Pancreas (tissue), 10 donors: ENCODE data around the gene OTUD1. TPM values are rescaled to one million over a fixed set of nuclear protein-coding genes. Genes with fewer than 3 reads are reported as not detected.

Source experiments
- ATAC-seq, 4 donors: fragments of 200-7000 bp; cut with Tn5 transposase; one replicate each; pipeline versions ENCODE4 v1.8.0 to v1.9.1; 2020; ENCODE audit warnings: mild to moderate bottlenecking in 4 of 4, moderate library complexity in 4 of 4
- DNase-seq, 6 donors: peaks; one replicate each; pipeline ENCODE4 v3.0.0-alpha.2; 2020
- FAIRE-seq: peaks from 2 replicates; lab custom pipeline; 2012; peaks lifted over from hg19 to GRCh38; lab: Jason Lieb, UNC
- H3K27ac ChIP-seq, 4 donors: fragments of 200-600 bp; sonication (generic); 1 replicate in 3 of 4; 2 replicates in 1 of 4; pipeline versions ENCODE4 v1.5.0 to v1.8.0; 2020
- H3K27me3 ChIP-seq, 4 donors: fragments of 200-600 bp; one replicate each; pipeline ENCODE4 v1.8.0; 2021
- H3K36me3 ChIP-seq, 3 donors: fragments of 200-600 bp; sonication (generic) in 1 of 3; one replicate each; pipeline versions ENCODE4 v1.5.0 to v1.8.0; 2020 to 2021
- H3K4me1 ChIP-seq, 3 donors: fragments of 200-600 bp; one replicate each; pipeline ENCODE4 v1.8.0; 2021
- H3K4me3 ChIP-seq, 4 donors: fragments of 200-600 bp; sonication (generic) in 2 of 4; one replicate each; pipeline versions ENCODE4 v1.5.0 to v1.8.0; 2020 to 2021
- H3K9me3 ChIP-seq, 4 donors: fragments of 200-600 bp; one replicate each; pipeline ENCODE4 v1.8.0; 2021
- WGBS, 2 donors: extraction: QIAGEN DNeasy Blood & Tissue Kit; methylation state at CpG; one replicate each; pipeline ENCODE4 v1.1.7; 2013; 5-methylcytosine and 5-hydroxymethylcytosine counted together
- intact Hi-C, 3 donors: fragments of 100-400 bp; cut with DNase I; formaldehyde crosslinking; loops; one replicate each; pipeline versions ENCODE4 v1.11.1 to v1.14.2; 2022
- polyA plus RNA-seq, 2 donors: library from polyadenylated mRNA; stranded (reverse); fragments of 200-250 nt; gene quantifications; one replicate each; pipeline ENCODE4 v1.2.3, GENCODE V29; 2013
- total RNA-seq, 6 donors: library from RNA; stranded (reverse); fragmentation: NEBNext Ultra II Directional in 4 of 6; extraction: Animal tissue kit (Norgen Biotek cat#: 25700) in 4 of 6; gene quantifications; one replicate each; pipeline versions ENCODE4 v1.2.1 to v1.2.4, GENCODE V29; 2021 to 2023
- TF ChIP-seq, protein P1 (sequence below), 4 donors: fragments of 200-600 bp; sonication (generic) in 3 of 4; IDR thresholded peaks; one replicate each; pipeline versions ENCODE4 v1.5.0 to v1.8.0; 2021; ENCODE audit warnings: antibody characterized with exemption in 4 of 4
- donor health status: healthy with polysubstance abuse.
- donor health status: DM: no; HTN: no; CAD: no; lungs with moderate emphysema.
- donor health status: DM: no; HTN: no; CAD: no.
- donor health status: control.
- donor health status: control.
- donor health status: Bipolar disorder and iron deficiency.
- donor health status: DM: yes; HTN: yes; CAD: no.
- donor health status: DM: no; HTN: no; CAD: no.
- donor health status: DM: no; HTN: no; CAD: no.
- donor health status: DM: yes; HTN: yes; CAD: no.

The OTUD1 gene
- total and polyA plus RNA-seq, 8 donors, result 2.6 to 9.7 (median 5.8) TPM

GRCh38 chr10:23413629-23414089 is 25.2 kb upstream of the OTUD1 start:
- no peaks in the 10 kb centered on the region for H3K27me3 ChIP-seq
- no peaks in the 10 kb centered on the region for H3K4me1 ChIP-seq
- H3K4me3 ChIP-seq, result no peak overlapping the region
- ATAC-seq (peak in 2 of 4 donors; percentile 19 to 29), FAIRE-seq (no peak), DNase-seq (no peak)
- H3K27ac ChIP-seq, result no peak overlapping the region
- H3K9me3 ChIP-seq, result no peaks in the 10 kb centered on the region
- intact Hi-C loops, result no loop called here
- H3K36me3 ChIP-seq, result no peaks in the 10 kb centered on the region
- 62 to 74% methylated on average over 2 to 5 of the region's 5 CpGs for WGBS, 2 donors
- TF ChIP-seq, protein P1, sequence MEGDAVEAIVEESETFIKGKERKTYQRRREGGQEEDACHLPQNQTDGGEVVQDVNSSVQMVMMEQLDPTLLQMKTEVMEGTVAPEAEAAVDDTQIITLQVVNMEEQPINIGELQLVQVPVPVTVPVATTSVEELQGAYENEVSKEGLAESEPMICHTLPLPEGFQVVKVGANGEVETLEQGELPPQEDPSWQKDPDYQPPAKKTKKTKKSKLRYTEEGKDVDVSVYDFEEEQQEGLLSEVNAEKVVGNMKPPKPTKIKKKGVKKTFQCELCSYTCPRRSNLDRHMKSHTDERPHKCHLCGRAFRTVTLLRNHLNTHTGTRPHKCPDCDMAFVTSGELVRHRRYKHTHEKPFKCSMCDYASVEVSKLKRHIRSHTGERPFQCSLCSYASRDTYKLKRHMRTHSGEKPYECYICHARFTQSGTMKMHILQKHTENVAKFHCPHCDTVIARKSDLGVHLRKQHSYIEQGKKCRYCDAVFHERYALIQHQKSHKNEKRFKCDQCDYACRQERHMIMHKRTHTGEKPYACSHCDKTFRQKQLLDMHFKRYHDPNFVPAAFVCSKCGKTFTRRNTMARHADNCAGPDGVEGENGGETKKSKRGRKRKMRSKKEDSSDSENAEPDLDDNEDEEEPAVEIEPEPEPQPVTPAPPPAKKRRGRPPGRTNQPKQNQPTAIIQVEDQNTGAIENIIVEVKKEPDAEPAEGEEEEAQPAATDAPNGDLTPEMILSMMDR (IDR thresholded peaks at IDR 0.05), result no peak

GRCh38 chr10:23414658-23415057 is 24.2 kb upstream of the OTUD1 start:
- Histone ChIP-seq H3K36me3 (no peaks in the 10 kb centered on the region), H3K27ac (no peak overlapping the region), H3K4me1 (no peaks in the 10 kb centered on the region), H3K9me3 (no peaks in the 10 kb centered on the region), H3K4me3 (no peak overlapping the region), H3K27me3 (no peaks in the 10 kb centered on the region)
- WGBS, 2 donors, result 73 to 89% methylated on average over 2 of the region's 2 CpGs
- DNase-seq, result no peak
- FAIRE-seq, result no peak
- intact Hi-C loops, result no loop called here
- no peak for ATAC-seq
- TF ChIP-seq, protein P1 (IDR thresholded peaks at IDR 0.05), result no peak

GRCh38 chr10:23417254-23417653 is 21.6 kb upstream of the OTUD1 start:
- H3K27me3 ChIP-seq, result no peaks in the 10 kb centered on the region
- no peak overlapping the region for H3K27ac ChIP-seq
- no peaks in the 10 kb centered on the region for H3K36me3 ChIP-seq
- DNase-seq, result no peak
- H3K4me3 ChIP-seq, result no peak overlapping the region
- WGBS, 2 donors, result 24 to 27% methylated on average over 1 of the region's 1 CpG
- ATAC-seq, result no peak
- TF ChIP-seq, protein P1 (IDR thresholded peaks at IDR 0.05), result no peak
- intact Hi-C loops, result no loop called here
- no peak for FAIRE-seq
- no peaks in the 10 kb centered on the region for H3K9me3 ChIP-seq
- H3K4me1 ChIP-seq, result no peaks in the 10 kb centered on the region

DNA sequence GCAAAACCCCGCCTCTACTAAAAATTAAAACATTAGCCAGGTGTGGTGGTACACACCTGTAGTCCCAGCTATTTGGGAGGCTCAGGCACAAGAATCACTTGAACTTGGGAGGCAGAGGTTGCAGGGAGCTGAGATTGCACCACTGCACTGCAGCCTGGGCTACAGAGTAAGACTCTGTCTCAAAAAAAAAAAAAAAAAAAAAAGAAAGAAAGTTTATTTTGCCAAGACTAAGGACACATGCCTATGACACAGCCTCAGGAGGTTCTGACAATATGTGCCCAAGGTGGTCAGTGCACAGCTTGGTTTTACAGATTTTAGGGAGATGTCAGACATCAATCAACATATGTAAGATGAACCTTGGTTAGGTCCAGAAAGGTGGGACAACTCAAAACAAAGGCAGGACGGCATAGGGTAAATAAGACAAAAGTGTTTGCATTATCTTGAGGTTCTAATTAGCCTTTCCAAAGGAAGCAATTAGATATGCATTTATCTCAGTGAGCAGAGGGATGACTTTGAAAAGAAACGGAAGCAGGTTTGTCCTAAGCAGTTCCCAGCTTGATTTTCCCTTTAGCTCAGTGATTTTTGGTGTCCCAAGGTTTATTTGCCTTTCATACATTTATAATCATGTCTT is 20.7 kb upstream of the OTUD1 start:
- H3K4me1 ChIP-seq, result no peaks in the 10 kb centered on the region
- TF ChIP-seq, protein P1 (IDR thresholded peaks at IDR 0.05), result no peak
- FAIRE-seq, result no peak
- H3K4me3 ChIP-seq, result no peak overlapping the region
- intact Hi-C loops, result no loop called here
- H3K9me3 ChIP-seq, result no peaks in the 10 kb centered on the region
- no peak for DNase-seq
- H3K27ac ChIP-seq, result no peak overlapping the region
- WGBS, 2 donors, result 86 to 97% methylated on average over 3 of the region's 3 CpGs
- no peaks in the 10 kb centered on the region for H3K36me3 ChIP-seq
- no peaks in the 10 kb centered on the region for H3K27me3 ChIP-seq
- ATAC-seq, result no peak

DNA sequence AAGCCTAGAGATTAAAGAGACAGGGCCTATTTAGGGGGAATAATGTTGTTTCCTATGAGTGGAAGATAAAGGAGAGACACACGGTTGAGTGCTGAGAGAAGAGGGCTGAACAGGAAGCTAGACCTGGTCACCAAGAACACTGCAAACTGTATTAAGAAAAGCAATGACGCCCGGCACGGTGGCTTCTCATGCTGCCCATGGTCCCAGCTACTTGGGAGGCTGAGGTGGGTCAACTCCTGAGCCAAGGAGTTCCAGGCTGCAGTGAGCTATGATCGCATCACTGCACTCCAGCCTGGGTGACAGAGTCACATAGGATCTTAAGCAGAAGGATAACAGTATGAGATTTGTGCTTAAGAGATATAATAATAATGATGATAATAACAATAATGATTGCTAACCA is 19.7 kb upstream of the OTUD1 start:
- Histone ChIP-seq H3K27me3 (no peaks in the 10 kb centered on the region), H3K36me3 (no peaks in the 10 kb centered on the region), H3K4me1 (no peaks in the 10 kb centered on the region), H3K27ac (no peak overlapping the region), H3K9me3 (no peaks in the 10 kb centered on the region), H3K4me3 (no peak overlapping the region)
- DNase-seq (no peak), FAIRE-seq (no peak), ATAC-seq (no peak)
- TF ChIP-seq, protein P1 (IDR thresholded peaks at IDR 0.05), result no peak
- intact Hi-C loops, result no loop called here
- WGBS, 2 donors, result 75 to 79% methylated on average over 5 of the region's 5 CpGs
